ENCODE data around the gene AKT2.

DNA sequence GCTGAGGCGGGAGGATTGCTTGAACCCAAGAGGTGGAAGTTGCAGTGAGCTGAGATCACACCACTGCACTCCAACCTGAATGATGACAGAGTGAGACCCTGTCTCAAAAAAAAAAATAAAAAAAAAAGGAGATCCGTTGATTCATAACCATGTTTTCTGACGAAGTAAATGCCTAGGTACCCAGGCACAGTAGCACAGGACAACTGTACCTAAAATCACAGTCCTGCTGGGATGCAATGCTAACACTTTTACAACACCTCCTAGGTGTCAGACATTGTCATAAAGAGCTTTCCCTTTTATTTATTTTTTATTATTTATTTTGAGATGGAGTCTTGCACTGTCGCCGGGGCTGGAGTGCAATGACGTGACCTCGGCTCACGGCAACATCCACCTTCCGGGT is 64.5 kb downstream of the AKT2 start:
- TF ChIP-seq, protein P1, sequence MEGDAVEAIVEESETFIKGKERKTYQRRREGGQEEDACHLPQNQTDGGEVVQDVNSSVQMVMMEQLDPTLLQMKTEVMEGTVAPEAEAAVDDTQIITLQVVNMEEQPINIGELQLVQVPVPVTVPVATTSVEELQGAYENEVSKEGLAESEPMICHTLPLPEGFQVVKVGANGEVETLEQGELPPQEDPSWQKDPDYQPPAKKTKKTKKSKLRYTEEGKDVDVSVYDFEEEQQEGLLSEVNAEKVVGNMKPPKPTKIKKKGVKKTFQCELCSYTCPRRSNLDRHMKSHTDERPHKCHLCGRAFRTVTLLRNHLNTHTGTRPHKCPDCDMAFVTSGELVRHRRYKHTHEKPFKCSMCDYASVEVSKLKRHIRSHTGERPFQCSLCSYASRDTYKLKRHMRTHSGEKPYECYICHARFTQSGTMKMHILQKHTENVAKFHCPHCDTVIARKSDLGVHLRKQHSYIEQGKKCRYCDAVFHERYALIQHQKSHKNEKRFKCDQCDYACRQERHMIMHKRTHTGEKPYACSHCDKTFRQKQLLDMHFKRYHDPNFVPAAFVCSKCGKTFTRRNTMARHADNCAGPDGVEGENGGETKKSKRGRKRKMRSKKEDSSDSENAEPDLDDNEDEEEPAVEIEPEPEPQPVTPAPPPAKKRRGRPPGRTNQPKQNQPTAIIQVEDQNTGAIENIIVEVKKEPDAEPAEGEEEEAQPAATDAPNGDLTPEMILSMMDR (IDR thresholded peaks at IDR 0.05; ENCODE audit: poor library complexity, severe bottlenecking): no peak
- no peak for TF ChIP-seq EP300 (conservative IDR thresholded peaks at IDR 0.05; ENCODE audit: poor library complexity, severe bottlenecking)

Measured in neural cell (in vitro differentiated cells).